ENCODE results near the gene KRT7.
"Not testable (repeated sequence)": the region's sequence is repeated elsewhere in the genome, so short reads cannot be mapped to it uniquely, and the experiment has no call there.

Gene KRT7

GRCh38 chr12:52229836-52230343 is 3.2 kb upstream of the KRT7 start:
- no peak for DNase-seq (ENCODE audit: low read depth)

GRCh38 chr12:52230364-52231281 is 2.4 kb upstream of the KRT7 start:
- peak; percentile 88 for DNase-seq (ENCODE audit: low read depth)

GRCh38 chr12:52231305-52232202 is 1.5 kb upstream of the KRT7 start:
- no peak for DNase-seq (ENCODE audit: low read depth)

- no peak for DNase-seq (ENCODE audit: low read depth)
These were observed 805 bp upstream of the KRT7 start for GRCh38 chr12:52232203-52232673.

GRCh38 chr12:52233462-52234207 is 592 bp downstream of the KRT7 start:
- DNase-seq (ENCODE audit: low read depth): no peak

- DNase-seq (ENCODE audit: low read depth): no peak
These were observed 1.3 kb downstream of the KRT7 start for GRCh38 chr12:52234223-52234810.

- no peak for DNase-seq (ENCODE audit: low read depth)
These were observed 2.1 kb downstream of the KRT7 start for GRCh38 chr12:52235001-52235764.

- DNase-seq (ENCODE audit: low read depth): no peak
These were observed 2.8 kb downstream of the KRT7 start for GRCh38 chr12:52235822-52236361.

GRCh38 chr12:52236386-52237050 is 3.5 kb downstream of the KRT7 start:
- no peak for DNase-seq (ENCODE audit: low read depth)

- DNase-seq (ENCODE audit: low read depth): no peak
These were observed 5.3 kb downstream of the KRT7 start for GRCh38 chr12:52238207-52238840.

GRCh38 chr12:52238916-52239646 is 6.0 kb downstream of the KRT7 start:
- no peak for DNase-seq (ENCODE audit: low read depth)

- DNase-seq (ENCODE audit: low read depth): no peak
These were observed 6.7 kb downstream of the KRT7 start for GRCh38 chr12:52239767-52240166.

GRCh38 chr12:52240247-52240646 is 7.2 kb downstream of the KRT7 start:
- DNase-seq (ENCODE audit: low read depth): not testable (repeated sequence)

GRCh38 chr12:52241205-52241842 is 8.3 kb downstream of the KRT7 start:
- no peak for DNase-seq (ENCODE audit: low read depth)

GRCh38 chr12:52242442-52243258 is 9.6 kb downstream of the KRT7 start:
- DNase-seq (ENCODE audit: low read depth): no peak

GRCh38 chr12:52243259-52243855 is 10.3 kb downstream of the KRT7 start:
- no peak for DNase-seq (ENCODE audit: low read depth)
